Fibroblast of the aortic adventitia (primary cell): Measurements from ENCODE around the gene SLC25A41. TPM values are rescaled to one million over a fixed set of nuclear protein-coding genes. Genes with fewer than 3 reads are reported as not detected.
A peak's percentile ranks its signal among the peaks of the same experiment; 100 is the strongest.

ENCODE experiments used
- DNase-seq: peaks from one replicate; pipeline ENCODE4 v3.0.0-alpha.2; 2010; ENCODE audit warnings: low read depth
- H3K4me3 ChIP-seq: 2 replicates; pipeline ENCODE4 v1.5.1; 2011; ENCODE audit warnings: low read depth, mild to moderate bottlenecking, control low read depth, low read length, moderate library complexity
- total RNA-seq: library from RNA; depleted of rRNA; stranded (reverse); fragments of >200 nt; gene quantifications from 2 replicates; pipeline ENCODE4 v1.2.3, GENCODE V29; 2012; ENCODE audit warnings: low replicate concordance
- TF ChIP-seq, protein P1 (sequence below): IDR thresholded peaks from 2 replicates; pipeline ENCODE4 v1.5.1; 2011; ENCODE audit warnings: mild to moderate bottlenecking, low read length, control low read depth, inconsistent platforms; ENCODE audit not compliant: insufficient read depth

Gene SLC25A41
- total RNA-seq, 1 donor: not detected

DNA sequence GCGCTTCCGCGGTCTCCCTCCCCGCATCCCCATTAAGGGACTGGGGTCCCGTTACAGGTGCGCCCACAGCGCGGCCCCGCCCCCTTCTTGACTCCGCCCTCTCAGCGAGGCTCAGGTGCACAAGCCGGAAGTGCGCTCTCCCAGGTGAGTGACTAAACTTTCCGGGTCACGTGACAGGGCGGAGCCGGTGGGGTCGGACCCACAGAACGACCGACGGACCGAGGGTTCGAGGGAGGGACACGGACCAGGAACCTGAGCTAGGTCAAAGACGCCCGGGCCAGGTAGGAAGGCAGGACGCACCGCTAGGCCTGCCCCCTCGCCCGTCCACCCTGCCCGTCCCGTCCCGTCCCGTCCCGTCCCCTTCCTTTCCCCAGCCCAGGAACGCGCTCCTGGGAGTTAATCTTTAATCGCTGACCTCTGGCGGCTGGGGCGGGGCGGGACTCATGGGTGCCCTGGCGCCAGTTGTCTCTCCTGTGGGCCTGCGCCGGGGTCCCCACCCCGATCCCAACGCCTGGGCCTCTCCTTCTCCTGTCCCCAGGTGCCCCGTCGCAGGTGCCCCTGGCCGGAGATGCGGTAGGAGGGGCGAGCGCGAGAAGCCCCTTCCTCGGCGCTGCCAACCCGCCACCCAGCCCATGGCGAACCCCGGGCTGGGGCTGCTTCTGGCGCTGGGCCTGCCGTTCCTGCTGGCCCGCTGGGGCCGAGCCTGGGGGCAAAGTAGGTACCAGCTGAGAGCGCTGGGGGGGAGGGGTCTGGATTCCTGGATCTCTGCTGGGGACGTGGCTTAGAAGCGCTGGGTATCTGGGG lies 30.7 kb upstream of the SLC25A41 start, which contains the start of gene CRB3:
TSS of gene CRB3 (plus strand) at position 202 of the 804 bp plus-strand sequence. CDS start at position 633, 431 bp downstream.
- H3K4me3 ChIP-seq: no peak within 1 kb of the TSS
- DNase-seq: no peak
- TF ChIP-seq, protein P1, sequence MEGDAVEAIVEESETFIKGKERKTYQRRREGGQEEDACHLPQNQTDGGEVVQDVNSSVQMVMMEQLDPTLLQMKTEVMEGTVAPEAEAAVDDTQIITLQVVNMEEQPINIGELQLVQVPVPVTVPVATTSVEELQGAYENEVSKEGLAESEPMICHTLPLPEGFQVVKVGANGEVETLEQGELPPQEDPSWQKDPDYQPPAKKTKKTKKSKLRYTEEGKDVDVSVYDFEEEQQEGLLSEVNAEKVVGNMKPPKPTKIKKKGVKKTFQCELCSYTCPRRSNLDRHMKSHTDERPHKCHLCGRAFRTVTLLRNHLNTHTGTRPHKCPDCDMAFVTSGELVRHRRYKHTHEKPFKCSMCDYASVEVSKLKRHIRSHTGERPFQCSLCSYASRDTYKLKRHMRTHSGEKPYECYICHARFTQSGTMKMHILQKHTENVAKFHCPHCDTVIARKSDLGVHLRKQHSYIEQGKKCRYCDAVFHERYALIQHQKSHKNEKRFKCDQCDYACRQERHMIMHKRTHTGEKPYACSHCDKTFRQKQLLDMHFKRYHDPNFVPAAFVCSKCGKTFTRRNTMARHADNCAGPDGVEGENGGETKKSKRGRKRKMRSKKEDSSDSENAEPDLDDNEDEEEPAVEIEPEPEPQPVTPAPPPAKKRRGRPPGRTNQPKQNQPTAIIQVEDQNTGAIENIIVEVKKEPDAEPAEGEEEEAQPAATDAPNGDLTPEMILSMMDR: no peak

DNA sequence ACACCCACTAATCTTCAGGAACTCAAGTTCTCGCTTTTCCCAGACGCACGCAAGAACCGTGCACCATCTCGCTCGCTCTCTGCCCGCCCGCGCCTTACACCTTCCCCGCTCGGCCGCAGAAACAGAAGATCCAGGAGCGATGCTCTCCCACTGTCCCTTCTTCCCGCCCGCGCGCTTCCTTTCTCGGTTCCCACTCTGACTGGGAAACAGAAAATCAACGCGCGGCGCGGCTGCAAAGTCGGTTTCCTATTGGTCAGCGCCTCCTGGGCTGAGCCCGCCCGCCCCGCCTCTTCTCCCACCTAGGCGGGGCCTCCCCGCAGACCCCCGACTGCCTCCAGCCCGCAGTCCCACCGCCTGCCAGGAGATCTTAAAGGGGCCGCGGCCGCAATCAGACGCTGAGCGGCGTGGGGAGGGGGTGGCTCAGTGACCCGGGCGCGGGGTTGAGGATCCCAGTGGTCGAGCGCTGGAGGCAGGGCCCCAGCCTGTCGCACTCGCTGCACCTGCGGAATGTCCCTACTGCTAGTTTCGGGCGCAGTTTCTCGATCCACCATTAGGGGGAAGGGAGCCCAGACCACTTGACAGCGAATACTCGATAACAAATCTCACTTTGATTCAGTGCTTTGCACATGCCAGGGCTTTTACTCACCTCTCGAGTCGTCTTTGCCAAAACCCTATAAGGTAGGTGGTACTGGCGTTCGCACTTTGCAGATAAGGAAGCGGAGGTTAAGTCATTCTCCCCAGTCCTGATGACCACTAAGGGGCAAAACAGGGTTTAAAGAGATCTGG lies 26.7 kb upstream of the SLC25A41 start:
- TF ChIP-seq, protein P1: peak; percentile 47
- H3K4me3 ChIP-seq: peak overlapping the region; percentile 83
- peak; percentile 97 for DNase-seq

DNA sequence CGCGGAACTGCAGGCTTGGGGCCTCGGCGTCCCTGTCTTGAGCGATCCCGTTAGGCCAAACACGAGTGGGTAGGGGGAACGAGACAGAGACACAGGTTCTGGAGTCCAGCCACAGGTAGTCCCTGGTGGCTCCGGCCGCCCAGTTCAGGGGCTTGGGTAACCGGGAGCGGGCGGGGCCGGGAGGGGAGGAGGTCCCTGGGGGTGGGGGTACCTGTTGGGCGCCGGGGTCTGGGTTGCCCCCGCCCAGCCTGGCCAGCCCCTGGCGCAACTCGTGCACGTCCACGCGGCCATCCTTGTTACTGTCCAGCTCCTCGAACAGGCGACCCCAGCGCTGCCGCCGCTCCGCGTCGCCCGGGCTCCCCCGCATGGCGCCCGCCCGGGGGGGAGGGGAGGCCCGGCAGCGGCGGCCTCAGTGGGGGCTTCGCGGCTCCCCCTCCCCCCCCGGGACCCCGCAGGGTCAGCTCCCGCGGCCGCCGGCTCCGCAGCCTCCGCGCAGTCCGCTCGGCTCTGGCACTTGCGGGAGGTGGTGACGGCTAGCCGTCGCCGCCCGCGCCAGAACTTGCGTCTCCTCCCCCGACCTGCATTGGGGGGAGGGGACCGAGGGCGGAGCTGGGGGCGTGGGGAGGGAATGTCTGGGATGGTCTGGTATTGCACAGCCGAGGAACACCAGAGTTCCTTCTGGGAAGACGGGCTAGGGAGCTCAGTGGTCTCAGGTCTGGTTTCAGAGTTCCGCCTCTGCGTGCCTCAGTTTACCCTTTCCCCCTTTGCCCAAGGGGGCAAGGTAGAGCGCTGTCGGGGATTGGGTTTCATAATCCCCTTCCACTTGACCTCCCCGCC lies 25.9 kb upstream of the SLC25A41 start, which contains the start of gene SLC25A23:
TSS of gene SLC25A23 (minus strand) at position 531 of the 837 bp plus-strand sequence. CDS start at position 367, 164 bp downstream.
- peak; percentile 69 for DNase-seq
- peak within 1 kb of the TSS; percentile 83 for H3K4me3 ChIP-seq
- TF ChIP-seq, protein P1: no peak

DNA sequence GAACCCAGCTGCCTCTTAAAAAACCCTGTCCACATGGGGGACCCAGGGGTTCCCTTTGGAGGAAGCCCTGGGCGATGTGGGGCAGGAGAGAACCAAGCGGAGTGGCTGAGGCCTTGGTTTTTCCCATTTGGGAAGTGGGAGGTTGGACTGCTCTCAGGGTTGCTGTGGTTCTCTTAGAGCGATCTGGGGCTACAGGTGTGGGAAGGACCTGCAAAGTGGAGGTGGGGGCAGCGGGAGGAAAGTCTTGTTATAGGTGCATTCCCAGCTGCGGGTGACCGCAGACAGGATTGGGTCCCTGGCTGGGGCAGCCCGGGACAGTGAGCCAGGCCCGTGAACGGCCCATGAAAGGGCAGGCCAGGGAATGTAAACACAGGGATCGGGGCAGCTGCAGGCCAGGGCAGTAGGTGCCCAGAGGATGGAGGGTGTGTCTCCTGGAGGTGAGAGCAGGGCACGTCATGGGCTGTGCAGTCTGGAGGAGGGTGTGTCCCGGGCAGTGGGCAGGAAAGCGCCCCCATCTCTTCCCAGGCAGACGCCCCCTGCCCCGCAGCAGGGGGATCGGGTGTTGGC lies 25.2 kb upstream of the SLC25A41 start:
- TF ChIP-seq, protein P1: no peak
- DNase-seq: no peak
- H3K4me3 ChIP-seq: peak overlapping the region; percentile 83

DNA sequence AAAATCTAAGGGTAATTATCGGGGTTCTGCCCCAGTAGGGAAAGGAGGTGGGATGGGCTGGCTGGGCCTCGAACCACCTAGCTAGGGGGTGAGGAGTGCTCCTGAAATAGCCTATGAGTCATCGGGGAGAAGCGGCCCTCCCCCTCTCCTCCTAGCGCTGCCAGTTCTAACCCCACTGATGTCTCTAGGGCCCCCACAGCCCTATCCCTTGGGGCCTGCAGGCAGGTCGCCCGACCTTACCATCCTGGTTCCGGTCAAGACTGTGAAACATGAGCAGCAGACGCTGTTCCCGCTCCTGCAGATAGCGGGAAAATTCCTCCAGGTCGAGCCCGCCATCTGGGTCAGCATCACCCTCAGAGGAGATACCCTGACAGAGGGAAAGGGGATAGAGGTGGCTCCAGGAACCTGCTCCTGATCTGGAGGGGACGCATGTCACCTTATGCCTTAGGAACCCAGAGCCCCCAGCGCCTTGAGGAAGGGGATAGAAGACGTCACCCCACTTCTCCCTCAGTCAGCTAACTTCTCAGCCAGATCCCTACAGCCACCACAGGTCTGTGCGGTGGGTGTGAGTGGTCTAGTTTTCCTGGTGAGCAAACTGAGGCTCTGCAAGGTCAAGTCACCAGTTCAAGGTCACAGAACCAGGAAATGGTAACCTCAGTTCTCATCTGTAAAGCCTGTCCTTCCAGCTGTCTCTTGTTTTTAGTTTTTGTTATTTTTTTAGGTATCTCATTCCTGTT lies 24.6 kb upstream of the SLC25A41 start:
- TF ChIP-seq, protein P1: no peak
- peak overlapping the region; percentile 5 for H3K4me3 ChIP-seq
- no peak for DNase-seq
